GM19468 (cell line): ENCODE measurements around the gene PRR33.

Experiments used
- ATAC-seq: cut with Tn5 transposase; IDR thresholded peaks from one replicate; pipeline ENCODE4 v1.9.1; 2021; ENCODE audit warnings: mild to moderate bottlenecking, moderate library complexity, moderate number of reproducible peaks; ENCODE audit not compliant: unreplicated experiment; ENCODE audit errors: extremely low read depth

PRR33 gene

GRCh38 chr11:1928891-1929541 lies 37.3 kb upstream of the PRR33 start:
- no peak for ATAC-seq

GRCh38 chr11:1928470-1928890 lies 36.8 kb upstream of the PRR33 start:
- ATAC-seq: no peak

GRCh38 chr11:1927848-1928469 lies 36.3 kb upstream of the PRR33 start:
- no peak for ATAC-seq

GRCh38 chr11:1927026-1927847 lies 35.5 kb upstream of the PRR33 start:
- no peak for ATAC-seq

GRCh38 chr11:1926156-1927025 lies 34.7 kb upstream of the PRR33 start:
- ATAC-seq: no peak

- no peak for ATAC-seq
These were observed 33.9 kb upstream of the PRR33 start for GRCh38 chr11:1925373-1926155.

- no peak for ATAC-seq
These were observed 33.1 kb upstream of the PRR33 start for GRCh38 chr11:1924646-1925372.

- ATAC-seq: no peak
These were observed 32.5 kb upstream of the PRR33 start for GRCh38 chr11:1924181-1924580.

- no peak for ATAC-seq
These were observed 31.7 kb upstream of the PRR33 start for GRCh38 chr11:1923201-1923956.

GRCh38 chr11:1922481-1923081 lies 30.9 kb upstream of the PRR33 start:
- ATAC-seq: no peak

- no peak for ATAC-seq
These were observed 30.0 kb upstream of the PRR33 start for GRCh38 chr11:1921574-1922141.

GRCh38 chr11:1920909-1921573 lies 29.3 kb upstream of the PRR33 start:
- no peak for ATAC-seq

GRCh38 chr11:1920128-1920908 lies 28.6 kb upstream of the PRR33 start:
- no peak for ATAC-seq

GRCh38 chr11:1919391-1920127 lies 27.9 kb upstream of the PRR33 start, which contains the start of gene TNNT3:
TSS of gene TNNT3 (plus strand) at chr11:1919703. CDS start at chr11:1922875, 3,172 bp downstream.
- ATAC-seq: no peak
